ENCODE data around the gene LAMA3. TPM values are rescaled to one million over a fixed set of nuclear protein-coding genes. Genes with fewer than 3 reads are reported as not detected.

LAMA3 gene
- total and polyA plus RNA-seq, 2 donors = 10.4 to 32.3 TPM

DNA sequence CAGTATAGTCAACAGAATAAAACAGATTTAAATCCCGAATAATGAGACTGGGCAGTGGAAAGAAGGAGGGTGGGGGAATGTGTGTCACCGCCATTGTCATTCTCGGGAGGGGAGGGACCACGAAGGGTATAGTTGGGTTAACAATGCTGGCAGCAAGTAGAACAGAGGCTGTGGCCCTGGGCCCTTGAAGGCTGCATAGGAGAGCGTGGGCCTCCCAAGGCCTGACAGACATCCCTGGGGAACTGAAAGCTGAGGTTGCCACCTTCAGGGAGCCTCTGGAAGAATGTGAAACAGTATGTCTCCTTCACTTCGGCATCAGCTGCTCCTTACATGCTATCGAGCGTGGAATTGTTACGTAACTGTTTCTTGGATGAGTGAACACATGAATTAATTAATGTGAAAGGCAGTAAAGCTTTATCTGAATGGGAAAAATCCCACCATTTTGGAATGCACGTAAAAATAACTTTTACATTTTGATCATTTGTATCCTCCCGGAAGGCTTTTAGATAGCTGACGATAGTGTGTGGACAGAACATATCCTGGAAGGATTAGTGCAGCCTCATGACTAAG is 232.5 kb downstream of the LAMA3 start:
- Histone ChIP-seq H3K36me3 (ENCODE audit: insufficient read depth) (no peaks in the 10 kb centered on the region), H3K27ac (ENCODE audit: low read depth) (no peak overlapping the region), H3K4me3 (ENCODE audit: low read depth, low read length) (no peak overlapping the region), H3K4me1 (ENCODE audit: insufficient read depth) (no peaks in the 10 kb centered on the region)
- WGBS = 75% methylated on average over 12 of the region's 12 CpGs
- DNase-seq (ENCODE audit: extremely low spot score) = no peak

DNA sequence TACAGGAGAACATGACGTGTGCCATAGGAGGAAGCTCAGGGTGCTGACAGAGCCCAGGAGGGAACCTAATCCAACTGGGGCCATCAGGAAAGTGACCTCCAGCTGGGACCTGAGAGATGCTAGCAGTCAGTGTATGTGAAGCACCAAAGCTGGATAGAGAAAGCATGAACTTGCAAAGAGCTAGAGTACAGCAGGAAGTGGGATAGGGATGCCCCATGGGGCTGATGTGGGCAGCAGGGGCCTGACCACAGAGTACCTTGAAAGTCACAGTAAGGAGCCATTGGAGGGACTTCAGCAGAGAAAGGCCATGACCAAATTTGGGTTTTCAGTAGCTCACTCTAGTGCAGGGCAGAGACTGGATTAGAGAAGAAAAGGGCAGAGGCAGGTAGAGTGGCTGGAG is 233.7 kb downstream of the LAMA3 start:
- Histone ChIP-seq H3K4me3 (ENCODE audit: low read depth, low read length) (no peak overlapping the region), H3K36me3 (ENCODE audit: insufficient read depth) (no peaks in the 10 kb centered on the region), H3K27ac (ENCODE audit: low read depth) (no peak overlapping the region), H3K4me1 (ENCODE audit: insufficient read depth) (no peaks in the 10 kb centered on the region)
- DNase-seq (ENCODE audit: extremely low spot score) = no peak
- 84% methylated on average over 1 of the region's 1 CpG for WGBS

- whole genome bisulfite sequencing = 90% methylated on average over 1 of the region's 1 CpG
- DNase-seq (ENCODE audit: extremely low spot score) = no peak
- no peak overlapping the region for H3K4me3 ChIP-seq (ENCODE audit: low read depth, low read length)
- H3K4me1 ChIP-seq (ENCODE audit: insufficient read depth) = no peaks in the 10 kb centered on the region
- H3K36me3 ChIP-seq (ENCODE audit: insufficient read depth) = no peaks in the 10 kb centered on the region
- no peak overlapping the region for H3K27ac ChIP-seq (ENCODE audit: low read depth)
Observed at GRCh38 chr18:23924813-23925212, 235.6 kb downstream of the LAMA3 start.

GRCh38 chr18:23926571-23926970 is 237.3 kb downstream of the LAMA3 start:
- Histone ChIP-seq H3K4me1 (ENCODE audit: insufficient read depth) (no peaks in the 10 kb centered on the region), H3K4me3 (ENCODE audit: low read depth, low read length) (no peak overlapping the region), H3K27ac (ENCODE audit: low read depth) (no peak overlapping the region), H3K36me3 (ENCODE audit: insufficient read depth) (peaks cover 1% of the 10 kb centered on the region)
- DNase-seq (ENCODE audit: extremely low spot score) = no peak
- 61% methylated on average over 2 of the region's 2 CpGs for WGBS

- Histone ChIP-seq H3K4me1 (ENCODE audit: insufficient read depth) (no peaks in the 10 kb centered on the region), H3K27ac (ENCODE audit: low read depth) (no peak overlapping the region), H3K36me3 (ENCODE audit: insufficient read depth) (peaks cover 1% of the 10 kb centered on the region), H3K4me3 (ENCODE audit: low read depth, low read length) (no peak overlapping the region)
- no peak for DNase-seq (ENCODE audit: extremely low spot score)
- WGBS = 43% methylated on average over 13 of the region's 13 CpGs
Observed at GRCh38 chr18:23927821-23928746, 238.8 kb downstream of the LAMA3 start.

DNA sequence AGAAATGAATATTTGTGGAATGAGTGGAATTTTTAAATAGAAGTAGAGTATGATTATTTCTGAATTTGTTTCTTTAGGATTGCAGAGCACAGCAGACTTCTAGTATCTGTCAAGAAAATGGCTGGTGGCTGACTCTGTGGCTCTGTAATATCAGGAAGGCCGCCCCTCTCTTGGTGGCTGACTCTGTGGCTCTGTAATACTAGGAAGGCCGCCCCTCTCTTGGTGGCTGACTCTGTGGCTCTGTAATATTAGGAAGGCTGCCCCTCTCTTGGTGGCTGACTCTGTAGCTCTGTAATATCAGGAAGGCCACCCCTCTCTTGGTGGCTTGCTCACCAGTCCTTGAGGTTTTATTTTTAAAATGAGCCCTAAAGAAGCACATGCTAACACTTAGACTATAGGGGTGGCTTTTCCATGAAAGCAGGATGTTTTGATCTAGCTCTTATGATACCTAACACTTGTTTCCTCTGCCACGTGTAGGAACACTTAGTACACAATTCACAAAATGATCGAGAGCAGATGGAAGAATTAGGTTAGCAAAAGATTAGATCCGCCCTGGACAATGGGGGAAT is 240.2 kb downstream of the LAMA3 start:
- 89% methylated on average over 5 of the region's 5 CpGs for WGBS
- peaks cover 1% of the 10 kb centered on the region for H3K36me3 ChIP-seq (ENCODE audit: insufficient read depth)
- no peak overlapping the region for H3K4me3 ChIP-seq (ENCODE audit: low read depth, low read length)
- DNase-seq (ENCODE audit: extremely low spot score) = no peak
- no peak overlapping the region for H3K27ac ChIP-seq (ENCODE audit: low read depth)
- H3K4me1 ChIP-seq (ENCODE audit: insufficient read depth) = no peaks in the 10 kb centered on the region

GRCh38 chr18:23930002-23930401 is 240.7 kb downstream of the LAMA3 start:
- no peak overlapping the region for H3K27ac ChIP-seq (ENCODE audit: low read depth)
- no peak overlapping the region for H3K4me3 ChIP-seq (ENCODE audit: low read depth, low read length)
- H3K36me3 ChIP-seq (ENCODE audit: insufficient read depth) = peaks cover 1% of the 10 kb centered on the region
- no peaks in the 10 kb centered on the region for H3K4me1 ChIP-seq (ENCODE audit: insufficient read depth)
- no peak for DNase-seq (ENCODE audit: extremely low spot score)
- 98% methylated on average over 1 of the region's 1 CpG for WGBS

- H3K27ac ChIP-seq (ENCODE audit: low read depth) = no peak overlapping the region
- no peaks in the 10 kb centered on the region for H3K4me1 ChIP-seq (ENCODE audit: insufficient read depth)
- peaks cover 1% of the 10 kb centered on the region for H3K36me3 ChIP-seq (ENCODE audit: insufficient read depth)
- WGBS = 75% methylated on average over 8 of the region's 8 CpGs
- no peak for DNase-seq (ENCODE audit: extremely low spot score)
- no peak overlapping the region for H3K4me3 ChIP-seq (ENCODE audit: low read depth, low read length)
Observed at GRCh38 chr18:23932385-23933067, 243.3 kb downstream of the LAMA3 start.

- WGBS = 89% methylated on average over 1 of the region's 1 CpG
Observed at GRCh38 chr18:23933407-23933806, 244.2 kb downstream of the LAMA3 start.

DNA sequence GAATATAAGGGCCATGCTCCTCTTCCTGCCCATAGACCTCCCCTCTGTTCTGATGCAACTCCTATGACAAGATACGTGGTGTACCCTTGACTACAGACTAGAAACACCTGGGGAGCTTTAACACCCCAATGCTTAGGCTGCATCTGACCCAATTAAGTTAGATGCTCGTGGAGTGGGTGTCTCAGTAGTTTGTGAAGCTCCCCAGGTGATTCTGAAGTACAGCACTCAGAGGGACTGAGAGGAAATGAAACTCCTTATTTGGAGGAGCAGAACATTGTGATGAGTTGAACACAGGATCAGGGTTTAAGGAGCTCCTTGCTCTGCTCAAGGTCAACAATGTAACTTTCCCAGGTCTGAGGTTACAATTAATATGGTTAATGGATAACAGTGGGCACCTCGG is 245.0 kb downstream of the LAMA3 start:
- no peak for DNase-seq (ENCODE audit: extremely low spot score)
- Histone ChIP-seq H3K4me1 (ENCODE audit: insufficient read depth) (no peaks in the 10 kb centered on the region), H3K4me3 (ENCODE audit: low read depth, low read length) (no peak overlapping the region), H3K36me3 (ENCODE audit: insufficient read depth) (peaks cover 1% of the 10 kb centered on the region), H3K27ac (ENCODE audit: low read depth) (no peak overlapping the region)
- 82% methylated on average over 3 of the region's 3 CpGs for WGBS

More at GRCh38 chr18:23933407-23933806, 244.2 kb downstream of the LAMA3 start:
- Histone ChIP-seq H3K4me1 (ENCODE audit: insufficient read depth) (no peaks in the 10 kb centered on the region), H3K4me3 (ENCODE audit: low read depth, low read length) (no peak overlapping the region), H3K27ac (ENCODE audit: low read depth) (no peak overlapping the region), H3K36me3 (ENCODE audit: insufficient read depth) (peaks cover 1% of the 10 kb centered on the region)
- DNase-seq (ENCODE audit: extremely low spot score) = no peak

DNA sequence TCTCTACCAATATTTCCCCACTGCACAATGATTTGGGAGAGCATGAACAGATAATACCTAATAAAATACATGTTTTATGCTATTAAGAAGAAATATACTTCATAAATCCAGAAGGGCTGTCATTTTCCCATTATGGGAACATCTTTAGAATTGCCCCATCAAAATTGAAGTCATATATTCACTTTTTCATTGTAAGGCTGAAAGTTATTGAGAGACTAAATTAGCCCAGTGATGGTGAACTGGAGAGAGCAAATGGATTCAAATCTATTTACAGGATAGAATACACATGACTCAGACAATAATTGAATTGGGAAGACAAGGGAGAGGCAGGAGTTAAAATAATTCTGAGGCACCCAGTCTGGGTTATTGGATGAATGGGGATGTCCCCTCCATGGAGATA is 245.6 kb downstream of the LAMA3 start:
- Histone ChIP-seq H3K4me1 (ENCODE audit: insufficient read depth) (no peaks in the 10 kb centered on the region), H3K36me3 (ENCODE audit: insufficient read depth) (peaks cover 1% of the 10 kb centered on the region), H3K27ac (ENCODE audit: low read depth) (no peak overlapping the region), H3K4me3 (ENCODE audit: low read depth, low read length) (no peak overlapping the region)
- DNase-seq (ENCODE audit: extremely low spot score) = peak; percentile 18

DNA sequence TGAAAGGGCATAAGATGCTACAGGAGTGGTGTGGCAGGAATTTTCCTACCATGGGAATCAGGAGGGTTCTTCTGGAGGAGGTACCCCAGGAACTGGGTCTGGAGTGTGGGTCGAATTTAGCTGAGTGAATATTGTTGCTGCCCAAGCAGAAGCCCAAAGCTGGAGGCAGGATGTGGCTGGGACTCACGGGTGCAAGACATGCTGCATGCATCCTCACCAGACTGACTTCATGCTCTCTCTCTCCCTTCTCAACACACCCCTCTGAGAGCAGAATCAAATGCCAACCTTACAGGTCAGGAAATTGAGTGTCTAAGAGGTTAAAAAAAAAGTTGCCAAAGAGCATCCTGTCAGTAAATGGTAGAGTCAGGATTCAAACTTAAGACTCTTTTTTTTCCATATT is 246.6 kb downstream of the LAMA3 start:
- Histone ChIP-seq H3K4me1 (ENCODE audit: insufficient read depth) (no peaks in the 10 kb centered on the region), H3K27ac (ENCODE audit: low read depth) (no peak overlapping the region), H3K4me3 (ENCODE audit: low read depth, low read length) (no peak overlapping the region), H3K36me3 (ENCODE audit: insufficient read depth) (peaks cover 1% of the 10 kb centered on the region)
- DNase-seq (ENCODE audit: extremely low spot score) = no peak
- WGBS = 84% methylated on average over 2 of the region's 2 CpGs

DNA sequence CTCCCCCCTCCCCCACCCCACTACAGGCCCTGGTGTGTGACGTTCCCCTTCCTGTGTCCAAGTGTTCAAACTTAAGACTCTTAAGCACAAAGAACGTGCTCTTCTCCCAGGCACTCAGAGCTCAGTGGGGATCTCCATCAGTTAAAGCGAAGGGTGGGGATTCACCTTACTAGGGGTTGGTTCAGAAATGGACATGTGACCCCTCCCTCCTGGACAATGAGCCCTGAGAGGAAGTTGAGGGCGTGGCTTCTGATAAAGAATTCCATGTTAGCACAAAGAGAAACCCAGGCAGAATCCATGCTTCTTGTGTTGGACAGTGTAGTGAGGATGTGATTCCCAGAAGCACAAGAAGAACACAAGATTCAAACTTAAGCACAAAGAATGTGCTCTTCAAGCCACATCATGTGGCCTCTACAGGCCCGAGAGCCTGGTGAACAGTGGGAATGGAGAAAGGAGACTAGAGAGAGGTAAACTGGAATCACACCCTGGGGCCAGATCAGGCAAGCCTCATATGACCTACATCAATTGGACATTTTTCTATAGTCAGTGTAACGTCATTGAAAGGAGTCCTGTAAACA is 247.2 kb downstream of the LAMA3 start:
- Histone ChIP-seq H3K27ac (ENCODE audit: low read depth) (no peak overlapping the region), H3K36me3 (ENCODE audit: insufficient read depth) (no peaks in the 10 kb centered on the region), H3K4me3 (ENCODE audit: low read depth, low read length) (no peak overlapping the region), H3K4me1 (ENCODE audit: insufficient read depth) (no peaks in the 10 kb centered on the region)
- WGBS = 75% methylated on average over 6 of the region's 6 CpGs
- DNase-seq (ENCODE audit: extremely low spot score) = no peak

Measured in urinary bladder (tissue), 4 donors.